Caco-2 (cell line): ENCODE results near the gene HHAT. TPM values are rescaled to one million over a fixed set of nuclear protein-coding genes. Genes with fewer than 3 reads are reported as not detected.

Source experiments
- BruUV-seq: library from RNA; stranded (reverse); fragments of 400-500 nt; replicated peaks from 2 replicates; lab custom pipeline; 2021; lab: Mats Ljungman, UMichigan
- CTCF ChIA-PET: fragments of 300-600 bp; sonication (Branson Sonifier 250); formaldehyde crosslinking; loops from one replicate; lab custom pipeline; 2022; ENCODE audit warnings: antibody characterized with exemption; lab: Charles Lee
- POLR2A ChIA-PET: fragments of 300-600 bp; sonication (Branson Sonifier 250); formaldehyde crosslinking; loops from one replicate; lab custom pipeline; 2022; ENCODE audit warnings: antibody characterized with exemption; lab: Charles Lee
- DNase-seq, 2 experiments: peaks; one replicate each; pipeline versions ENCODE4 v3.0.0 to v3.0.0-alpha.2; 2020 to 2022
- H3K27me3 ChIP-seq: replicated peaks from 2 replicates; pipeline ENCODE4 v1.6.0; 2011; ENCODE audit warnings: low read length; ENCODE audit not compliant: control insufficient read depth, insufficient read depth
- H3K36me3 ChIP-seq: 2 replicates; pipeline ENCODE4 v1.5.1; 2011; ENCODE audit warnings: low read length; ENCODE audit not compliant: control insufficient read depth, insufficient read depth
- H3K4me1 ChIP-seq: fragments of 250-450 bp; sonication (Bioruptor Pico); 2 replicates; pipeline ENCODE4 v1.5.1; 2020; ENCODE audit warnings: mild to moderate bottlenecking
- H3K4me3 ChIP-seq: 2 replicates; pipeline ENCODE4 v1.5.1; 2011; ENCODE audit warnings: low read depth, mild to moderate bottlenecking, control low read depth, low read length
- H3K9me3 ChIP-seq: fragments of 250-450 bp; sonication (Bioruptor Pico); 2 replicates; pipeline ENCODE4 v1.5.1; 2020; ENCODE audit warnings: mild to moderate bottlenecking, moderate library complexity
- H3K27ac Mint-ChIP-seq: one replicate; pipeline ENCODE4 v1.8.0; 2022; ENCODE audit warnings: mixed read lengths; ENCODE audit not compliant: unreplicated experiment
- H3K27me3 Mint-ChIP-seq: one replicate; pipeline ENCODE4 v1.8.0; 2022; ENCODE audit warnings: mixed read lengths; ENCODE audit not compliant: insufficient read depth, unreplicated experiment
- H3K36me3 Mint-ChIP-seq: one replicate; pipeline ENCODE4 v1.8.0; 2022; ENCODE audit warnings: mild to moderate bottlenecking, mixed read lengths; ENCODE audit not compliant: insufficient read depth, unreplicated experiment
- H3K4me1 Mint-ChIP-seq: one replicate; pipeline ENCODE4 v1.8.0; 2022; ENCODE audit warnings: low read depth, mixed read lengths; ENCODE audit not compliant: unreplicated experiment
- H3K4me3 Mint-ChIP-seq: one replicate; pipeline ENCODE4 v1.8.0; 2022; ENCODE audit warnings: mild to moderate bottlenecking, moderate library complexity, mixed read lengths; ENCODE audit not compliant: unreplicated experiment
- H3K9me3 Mint-ChIP-seq: one replicate; pipeline ENCODE4 v1.8.0; 2022; ENCODE audit warnings: mixed read lengths; ENCODE audit not compliant: unreplicated experiment
- intact Hi-C: fragments of 100-400 bp; cut with micrococcal nuclease; formaldehyde crosslinking; loops from one replicate; pipeline ENCODE4 v1.10.0; 2022; ENCODE audit not compliant: unreplicated experiment
- total RNA-seq: library from RNA; stranded (reverse); gene quantifications from 2 replicates; pipeline ENCODE4 v1.2.3, GENCODE V29; 2022
- TF ChIP-seq, protein P1 (sequence below), 2 experiments: fragments of 200-600 bp in 1 of 2; IDR thresholded peaks; 1 replicate in 1 of 2; 2 replicates in 1 of 2; pipeline versions ENCODE4 v1.5.1 to v1.8.0; 2011 to 2022; ENCODE audit warnings: antibody characterized with exemption in 1 of 2, control low read depth in 1 of 2, inconsistent platforms in 1 of 2, low read depth in 1 of 2, low read length in 1 of 2, mild to moderate bottlenecking in 1 of 2, moderate library complexity in 1 of 2; ENCODE audit not compliant: insufficient read depth in 1 of 2, severe bottlenecking in 1 of 2, unreplicated experiment in 1 of 2

The HHAT gene
- total RNA-seq, 1 experiment from 2014 or later, result 3.9 TPM

DNA sequence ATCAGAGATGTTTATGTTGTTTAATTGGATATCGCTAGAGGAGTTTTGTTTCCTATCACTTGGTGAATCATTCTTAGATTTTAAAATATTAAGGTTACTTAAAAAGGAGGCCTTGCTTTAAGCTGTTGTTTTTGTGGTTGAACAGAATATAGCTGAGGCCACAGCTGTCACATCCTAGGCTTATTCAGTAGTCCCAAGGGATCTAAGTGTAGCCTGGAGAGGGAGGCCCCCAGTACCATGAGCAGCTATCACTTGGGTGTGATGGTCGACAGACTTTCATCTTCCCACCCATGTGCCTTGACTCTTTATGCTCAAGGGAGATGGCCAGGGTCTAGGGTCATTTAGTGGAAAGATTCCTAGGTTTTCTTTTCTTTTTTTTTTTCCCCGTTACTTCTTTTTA is 278.7 kb downstream of the HHAT start:
- Mint-ChIP-seq H3K9me3 (peaks cover 15% of the 10 kb centered on the region), H3K4me1 (no peaks in the 10 kb centered on the region), H3K27ac (no peak overlapping the region), H3K27me3 (peaks cover 8% of the 10 kb centered on the region), H3K4me3 (no peak overlapping the region), H3K36me3 (no peaks in the 10 kb centered on the region)
- DNase-seq, result no peak
- BruUV-seq, result no TSS peak
- Histone ChIP-seq H3K36me3 (no peaks in the 10 kb centered on the region), H3K4me3 (no peak overlapping the region), H3K4me1 (no peaks in the 10 kb centered on the region), H3K27me3 (no peaks in the 10 kb centered on the region), H3K9me3 (0 out of 2 replicates have a peak, but pooled peaks cover 3% of the 10 kb centered on the region)
- ChIA-PET CTCF (no interaction called here), POLR2A (no interaction called here)
- intact Hi-C loops, result no loop called here
- TF ChIP-seq, protein P1, sequence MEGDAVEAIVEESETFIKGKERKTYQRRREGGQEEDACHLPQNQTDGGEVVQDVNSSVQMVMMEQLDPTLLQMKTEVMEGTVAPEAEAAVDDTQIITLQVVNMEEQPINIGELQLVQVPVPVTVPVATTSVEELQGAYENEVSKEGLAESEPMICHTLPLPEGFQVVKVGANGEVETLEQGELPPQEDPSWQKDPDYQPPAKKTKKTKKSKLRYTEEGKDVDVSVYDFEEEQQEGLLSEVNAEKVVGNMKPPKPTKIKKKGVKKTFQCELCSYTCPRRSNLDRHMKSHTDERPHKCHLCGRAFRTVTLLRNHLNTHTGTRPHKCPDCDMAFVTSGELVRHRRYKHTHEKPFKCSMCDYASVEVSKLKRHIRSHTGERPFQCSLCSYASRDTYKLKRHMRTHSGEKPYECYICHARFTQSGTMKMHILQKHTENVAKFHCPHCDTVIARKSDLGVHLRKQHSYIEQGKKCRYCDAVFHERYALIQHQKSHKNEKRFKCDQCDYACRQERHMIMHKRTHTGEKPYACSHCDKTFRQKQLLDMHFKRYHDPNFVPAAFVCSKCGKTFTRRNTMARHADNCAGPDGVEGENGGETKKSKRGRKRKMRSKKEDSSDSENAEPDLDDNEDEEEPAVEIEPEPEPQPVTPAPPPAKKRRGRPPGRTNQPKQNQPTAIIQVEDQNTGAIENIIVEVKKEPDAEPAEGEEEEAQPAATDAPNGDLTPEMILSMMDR (IDR thresholded peaks at IDR 0.05; ENCODE audit: insufficient read depth in 1 of 2, low read depth in 1 of 2, low read length in 1 of 2, severe bottlenecking in 1 of 2, unreplicated experiment in 1 of 2), result no peak

DNA sequence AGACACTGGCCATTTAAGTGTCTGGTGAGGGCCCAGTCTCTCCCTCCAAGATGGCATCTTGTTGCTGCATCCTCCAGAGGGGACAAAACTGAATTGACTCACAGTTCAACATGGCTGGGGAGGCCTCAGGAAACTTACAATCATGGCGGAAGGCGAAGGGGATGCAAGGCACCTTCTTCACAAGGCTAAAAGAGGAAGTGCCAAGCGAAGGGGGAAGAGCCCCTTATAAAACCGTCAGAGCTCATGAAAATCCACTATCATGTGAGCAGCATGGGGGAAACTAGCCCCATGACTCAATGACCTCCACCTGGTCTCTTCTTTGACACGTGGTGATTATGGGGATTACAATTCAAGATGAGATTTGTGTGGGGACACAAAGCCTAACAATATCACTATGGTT is 280.1 kb downstream of the HHAT start:
- intact Hi-C loops, result no loop called here
- TF ChIP-seq, protein P1 (IDR thresholded peaks at IDR 0.05; ENCODE audit: insufficient read depth in 1 of 2, low read depth in 1 of 2, low read length in 1 of 2, severe bottlenecking in 1 of 2, unreplicated experiment in 1 of 2), result no peak
- no peak for DNase-seq
- POLR2A ChIA-PET, result no interaction called here
- H3K4me3 Mint-ChIP-seq, result no peak overlapping the region
- H3K4me1 Mint-ChIP-seq, result no peaks in the 10 kb centered on the region
- no peaks in the 10 kb centered on the region for H3K36me3 ChIP-seq
- 0 out of 2 replicates have a peak, but pooled peaks cover 3% of the 10 kb centered on the region for H3K9me3 ChIP-seq
- H3K4me3 ChIP-seq, result no peak overlapping the region
- CTCF ChIA-PET, result no interaction called here
- H3K27me3 ChIP-seq, result no peaks in the 10 kb centered on the region
- no peak overlapping the region for H3K27ac Mint-ChIP-seq
- BruUV-seq, result no TSS peak
- H3K27me3 Mint-ChIP-seq, result peaks cover 8% of the 10 kb centered on the region
- H3K9me3 Mint-ChIP-seq, result peaks cover 15% of the 10 kb centered on the region
- no peaks in the 10 kb centered on the region for H3K4me1 ChIP-seq
- no peaks in the 10 kb centered on the region for H3K36me3 Mint-ChIP-seq

DNA sequence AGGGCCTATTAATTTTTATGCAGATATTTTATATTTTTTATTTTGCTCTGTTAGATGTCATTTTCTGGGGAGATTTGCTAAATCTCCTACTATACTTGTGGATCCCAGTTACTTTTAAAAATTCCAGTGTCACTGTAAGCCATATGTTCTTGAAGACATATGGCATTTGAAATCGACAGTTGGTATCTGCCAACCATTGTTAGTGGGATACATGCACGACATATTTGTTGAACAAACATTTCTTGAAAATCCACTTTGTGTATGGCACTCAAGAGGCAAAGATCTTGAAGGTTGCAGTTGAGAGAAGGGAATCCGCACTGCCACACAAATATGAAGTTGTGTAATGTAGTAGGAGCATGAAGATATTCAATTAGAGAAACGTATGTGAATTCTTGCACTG is 287.7 kb downstream of the HHAT start:
- CTCF ChIA-PET, result no interaction called here
- no TSS peak for BruUV-seq

More for the DNA sequence above, 287.7 kb downstream of the HHAT start:
- Histone ChIP-seq H3K36me3 (no peaks in the 10 kb centered on the region), H3K9me3 (no peaks in the 10 kb centered on the region), H3K27me3 (no peaks in the 10 kb centered on the region), H3K4me1 (no peaks in the 10 kb centered on the region), H3K4me3 (no peak overlapping the region)
- H3K4me3 Mint-ChIP-seq, result no peak overlapping the region
- H3K4me1 Mint-ChIP-seq, result no peaks in the 10 kb centered on the region
- no peaks in the 10 kb centered on the region for H3K36me3 Mint-ChIP-seq
- POLR2A ChIA-PET, result no interaction called here
- intact Hi-C loops, result no loop called here
- TF ChIP-seq, protein P1 (IDR thresholded peaks at IDR 0.05; ENCODE audit: insufficient read depth in 1 of 2, low read depth in 1 of 2, low read length in 1 of 2, severe bottlenecking in 1 of 2, unreplicated experiment in 1 of 2), result no peak
- no peak overlapping the region for H3K27ac Mint-ChIP-seq
- no peaks in the 10 kb centered on the region for H3K9me3 Mint-ChIP-seq
- H3K27me3 Mint-ChIP-seq, result peaks cover 16% of the 10 kb centered on the region
- no peak for DNase-seq
